ENCODE data around the gene HLA-DMB. TPM values are rescaled to one million over a fixed set of nuclear protein-coding genes. Genes with fewer than 3 reads are reported as not detected.

The HLA-DMB gene
- total RNA-seq, 4 donors from 2014 or later, result 59.4 to 199 (median 91.6) TPM

- peak overlapping the region; percentile 74 to 95 (median 79) for H3K4me3 ChIP-seq
- peaks cover 0 to 3% (median 0%) of the 10 kb centered on the region in 3 donors for H3K36me3 ChIP-seq
- DNase-seq, result peak in 1 of 3 donors; percentile 65
- TF ChIP-seq CTCF (IDR thresholded peaks at IDR 0.05), result peak; percentile 31 to 60 (median 48)
- TF ChIP-seq POLR2A (IDR thresholded peaks at IDR 0.05), result no peak
- peaks cover 0 to 28% (median 3%) of the 10 kb centered on the region in 4 donors for H3K4me1 ChIP-seq
- H3K27ac ChIP-seq, result peak overlapping the region; percentile 96 to 100 (median 100)
- no peaks in the 10 kb centered on the region for H3K27me3 ChIP-seq
- H3K9me3 ChIP-seq, result no peaks in the 10 kb centered on the region
Measured at GRCh38 chr6:32967151-32968091, 26.6 kb upstream of the HLA-DMB start.

- no peak for DNase-seq
- Histone ChIP-seq H3K9me3 (no peaks in the 10 kb centered on the region), H3K4me1 (peaks cover 0 to 28% (median 3%) of the 10 kb centered on the region in 4 donors), H3K36me3 (no peaks in the 10 kb centered on the region), H3K27ac (no peak overlapping the region), H3K4me3 (no peak overlapping the region), H3K27me3 (no peaks in the 10 kb centered on the region)
- TF ChIP-seq CTCF (IDR thresholded peaks at IDR 0.05) (no peak), POLR2A (IDR thresholded peaks at IDR 0.05) (no peak)
Measured at GRCh38 chr6:32964776-32965175, 23.9 kb upstream of the HLA-DMB start.

GRCh38 chr6:32963866-32964265 lies 23.0 kb upstream of the HLA-DMB start:
- Histone ChIP-seq H3K9me3 (no peaks in the 10 kb centered on the region), H3K4me3 (no peak overlapping the region), H3K4me1 (peaks cover 0 to 28% (median 3%) of the 10 kb centered on the region in 4 donors), H3K36me3 (no peaks in the 10 kb centered on the region), H3K27me3 (no peaks in the 10 kb centered on the region), H3K27ac (no peak overlapping the region)
- DNase-seq, result no peak
- no peak for TF ChIP-seq CTCF (IDR thresholded peaks at IDR 0.05)
- no peak for TF ChIP-seq POLR2A (IDR thresholded peaks at IDR 0.05)

GRCh38 chr6:32962213-32962826 lies 21.5 kb upstream of the HLA-DMB start:
- H3K27ac ChIP-seq, result no peak overlapping the region
- H3K4me1 ChIP-seq, result peaks cover 0 to 26% (median 3%) of the 10 kb centered on the region in 4 donors
- no peaks in the 10 kb centered on the region for H3K9me3 ChIP-seq
- no peak for DNase-seq
- H3K27me3 ChIP-seq, result no peaks in the 10 kb centered on the region
- no peak overlapping the region for H3K4me3 ChIP-seq
- no peaks in the 10 kb centered on the region for H3K36me3 ChIP-seq
- TF ChIP-seq POLR2A (IDR thresholded peaks at IDR 0.05) (no peak), CTCF (IDR thresholded peaks at IDR 0.05) (no peak)

GRCh38 chr6:32960563-32960962 lies 19.7 kb upstream of the HLA-DMB start:
- Histone ChIP-seq H3K4me3 (no peak overlapping the region), H3K9me3 (no peaks in the 10 kb centered on the region), H3K4me1 (peaks cover 0 to 9% (median 0%) of the 10 kb centered on the region in 4 donors), H3K36me3 (no peaks in the 10 kb centered on the region), H3K27ac (no peak overlapping the region), H3K27me3 (no peaks in the 10 kb centered on the region)
- no peak for TF ChIP-seq CTCF (IDR thresholded peaks at IDR 0.05)
- TF ChIP-seq POLR2A (IDR thresholded peaks at IDR 0.05), result no peak
- DNase-seq, result no peak

Measured in Peyer's patch (tissue), 4 donors.